Inflammatory macrophage treated with lipopolysaccharide for 1 hour (primary cell): ENCODE measurements around the gene SLC22A31.

ENCODE experiments used
- DNase-seq, 2 donors: peaks; one replicate each; pipeline ENCODE4 v3.0.0-alpha.2; 2020 to 2022

Gene SLC22A31

DNA sequence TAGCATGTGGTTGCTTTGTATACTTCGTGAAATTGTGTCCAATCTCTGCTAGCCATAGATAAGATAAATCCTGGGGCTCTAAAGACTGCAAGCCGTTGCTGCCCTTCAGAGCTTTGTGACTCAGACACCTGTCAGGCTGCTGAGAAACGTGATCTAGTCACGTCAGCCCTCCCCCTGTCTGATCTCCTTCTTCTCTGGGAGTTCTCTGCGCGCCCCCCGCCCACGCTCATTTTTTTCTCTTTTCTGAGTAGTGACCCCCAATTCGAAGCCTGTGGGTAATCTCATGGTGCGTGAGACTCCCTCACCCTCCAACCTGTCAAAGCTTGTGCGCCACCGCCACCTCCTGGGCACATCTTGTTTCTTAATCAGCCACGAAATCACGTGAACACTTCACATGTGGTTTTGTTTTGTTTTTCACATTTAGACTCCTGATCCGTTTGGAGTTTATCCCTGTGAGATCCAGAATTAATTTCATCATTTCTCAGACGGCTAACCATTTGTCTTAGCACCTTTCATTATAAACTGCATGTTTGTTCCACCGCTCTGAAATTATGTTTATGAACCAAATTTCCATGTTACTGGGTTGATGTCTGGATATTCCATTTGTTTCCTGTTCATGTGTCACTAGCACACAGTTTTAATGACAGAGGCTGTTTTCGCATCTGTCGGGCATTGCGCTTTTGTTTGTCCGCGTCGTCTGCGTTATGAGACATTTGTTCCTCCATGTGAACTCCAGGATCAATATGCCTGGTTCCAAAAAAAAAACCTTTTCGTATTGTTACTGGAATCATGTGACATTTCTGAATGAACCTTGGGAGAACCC is 16.2 kb upstream of the SLC22A31 start:
- DNase-seq, result peak; percentile 65 to 89

DNA sequence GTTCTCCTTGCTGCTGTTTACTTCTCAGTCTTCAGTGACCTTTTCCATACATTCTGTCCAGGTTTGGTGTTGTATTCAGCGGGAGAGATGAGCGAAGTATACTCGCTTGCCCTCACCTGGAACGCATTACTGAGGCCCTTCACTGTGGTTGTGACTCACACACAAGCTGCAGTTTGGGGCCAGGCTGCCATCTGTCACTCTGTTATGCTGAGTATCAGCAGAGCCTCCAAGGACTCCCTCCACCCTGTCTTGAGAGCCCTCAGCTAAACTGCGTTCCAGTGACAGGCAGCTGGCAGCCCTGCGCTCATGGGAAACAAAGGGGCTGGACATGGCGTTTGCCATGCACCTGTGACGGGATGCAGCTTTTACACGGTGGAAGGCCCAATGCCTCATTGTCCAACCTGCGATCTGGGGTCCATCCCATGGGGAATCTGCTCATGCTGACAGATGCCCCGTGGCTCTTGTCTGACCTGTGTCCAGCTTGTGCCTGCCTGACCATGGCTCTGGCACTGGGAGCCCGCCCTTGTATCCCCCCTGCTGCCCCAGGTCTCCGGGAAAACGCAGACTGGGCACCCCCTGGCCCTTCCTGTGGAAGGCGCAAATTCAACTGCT is 10.7 kb upstream of the SLC22A31 start:
- no peak for DNase-seq

DNA sequence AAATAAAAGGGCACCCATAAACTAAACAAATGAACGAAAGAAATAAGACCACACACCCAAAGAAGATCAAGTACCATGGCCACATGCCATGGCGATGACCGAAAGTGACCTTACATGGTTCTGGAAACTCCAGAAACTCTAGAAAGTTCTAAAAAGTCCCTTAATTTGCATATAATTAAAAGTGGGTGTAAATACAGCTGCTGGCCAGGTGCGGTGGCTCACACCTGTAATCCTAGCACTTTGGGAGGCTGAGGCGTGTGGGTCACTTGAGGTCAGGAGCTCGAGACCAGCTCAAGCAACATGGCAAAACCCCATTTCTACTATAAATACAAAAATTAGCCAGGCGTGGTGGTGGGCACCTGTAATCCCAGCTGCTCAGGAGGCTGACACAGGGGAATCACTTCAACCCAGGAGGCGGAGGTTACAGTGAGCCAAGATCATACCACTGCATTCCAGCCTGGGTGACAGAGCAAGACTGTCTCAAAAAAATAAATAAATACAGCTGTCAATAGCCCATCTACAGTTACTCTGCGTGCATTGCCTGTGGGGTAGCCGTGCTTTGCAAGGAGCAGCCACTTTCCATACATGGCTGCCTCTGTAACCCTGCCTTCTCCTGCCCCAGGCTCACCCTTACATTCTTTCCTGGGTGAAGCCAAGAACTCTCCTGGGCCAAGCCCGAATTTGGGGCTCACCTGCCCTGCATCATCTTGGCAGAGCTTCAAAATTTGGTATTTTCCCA is 10.0 kb upstream of the SLC22A31 start:
- DNase-seq, result no peak

DNA sequence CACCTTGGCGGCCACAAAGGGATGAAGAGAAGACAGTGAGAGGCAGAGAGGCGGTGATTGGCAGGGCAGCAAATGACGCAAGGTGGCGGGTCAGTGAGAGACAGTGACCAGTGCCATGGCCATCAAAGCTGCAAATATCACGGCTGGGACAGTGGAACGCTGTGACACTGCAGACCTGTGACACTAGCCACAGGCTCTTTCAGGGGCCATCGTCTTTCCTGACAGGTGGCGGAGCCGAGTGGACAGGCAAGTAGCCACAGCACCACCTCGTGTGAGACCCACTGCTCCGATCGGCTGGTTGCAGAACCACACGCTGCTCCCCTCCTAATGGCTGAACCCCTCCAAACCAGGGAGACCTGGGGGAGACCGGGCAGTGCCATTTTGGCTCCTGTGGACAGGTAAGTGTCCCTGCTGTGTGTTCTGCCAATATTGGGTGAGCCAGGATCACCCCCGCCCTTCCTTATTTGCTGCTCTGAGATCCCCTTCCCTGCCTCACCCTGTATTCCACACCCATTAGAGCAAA is 9.2 kb upstream of the SLC22A31 start:
- no peak for DNase-seq

DNA sequence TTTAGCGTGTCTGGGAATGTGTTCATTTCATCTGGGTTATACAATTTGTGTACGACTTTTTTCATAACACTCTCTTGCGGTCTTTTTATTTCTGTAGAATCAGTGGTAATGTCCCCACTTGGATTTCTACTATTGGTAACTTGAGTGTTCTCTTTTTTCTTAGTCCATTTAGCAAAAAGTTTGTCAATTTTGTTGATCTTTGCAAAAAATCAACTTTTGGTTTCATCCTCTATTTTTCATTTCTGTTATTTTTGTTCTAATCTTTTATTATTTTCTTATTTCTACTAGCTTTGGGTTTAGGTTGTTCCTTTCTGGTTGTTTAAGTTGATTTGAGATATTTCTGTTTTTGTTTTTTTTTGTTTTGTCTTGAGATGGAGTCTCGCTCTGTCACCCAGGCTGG is 7.7 kb upstream of the SLC22A31 start:
- DNase-seq, result no peak

DNA sequence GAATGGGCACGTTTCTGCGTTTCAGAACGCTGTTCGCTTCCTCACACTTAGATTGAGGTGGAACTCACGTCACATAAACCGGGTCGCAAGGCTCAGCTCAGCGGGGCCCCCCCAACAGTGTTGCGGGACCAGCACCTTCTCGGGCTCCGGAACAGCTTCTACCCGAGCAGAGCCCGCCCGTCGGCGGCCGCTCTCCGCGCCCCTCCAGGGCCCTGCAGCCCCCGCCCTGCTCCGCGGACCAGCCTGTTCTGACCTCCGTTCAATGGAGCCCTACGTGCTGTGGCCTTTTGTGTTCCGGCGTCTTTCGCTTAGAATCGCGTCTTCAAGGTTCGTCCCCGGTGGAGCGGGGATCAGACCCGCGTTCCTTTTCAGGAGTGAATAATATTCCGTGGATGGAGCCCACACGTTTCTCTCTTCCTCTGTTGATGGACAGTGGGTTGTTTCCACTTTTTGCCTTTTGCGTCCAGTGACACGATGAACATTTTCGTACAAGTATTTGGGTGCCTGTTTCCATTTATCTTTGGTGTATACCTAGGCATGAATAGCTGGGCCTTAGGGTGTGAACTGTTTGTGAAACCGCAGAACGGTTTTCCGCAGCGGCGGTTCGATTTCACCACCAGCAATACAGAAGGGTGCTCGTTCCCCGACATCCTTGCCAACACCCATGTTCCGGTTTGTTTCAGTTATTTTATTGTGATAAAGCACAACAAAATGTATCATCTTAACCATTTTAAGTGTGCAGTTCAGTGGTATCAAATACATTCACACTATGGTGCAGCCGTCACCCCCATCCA is 2.3 kb upstream of the SLC22A31 start:
- no peak for DNase-seq

DNA sequence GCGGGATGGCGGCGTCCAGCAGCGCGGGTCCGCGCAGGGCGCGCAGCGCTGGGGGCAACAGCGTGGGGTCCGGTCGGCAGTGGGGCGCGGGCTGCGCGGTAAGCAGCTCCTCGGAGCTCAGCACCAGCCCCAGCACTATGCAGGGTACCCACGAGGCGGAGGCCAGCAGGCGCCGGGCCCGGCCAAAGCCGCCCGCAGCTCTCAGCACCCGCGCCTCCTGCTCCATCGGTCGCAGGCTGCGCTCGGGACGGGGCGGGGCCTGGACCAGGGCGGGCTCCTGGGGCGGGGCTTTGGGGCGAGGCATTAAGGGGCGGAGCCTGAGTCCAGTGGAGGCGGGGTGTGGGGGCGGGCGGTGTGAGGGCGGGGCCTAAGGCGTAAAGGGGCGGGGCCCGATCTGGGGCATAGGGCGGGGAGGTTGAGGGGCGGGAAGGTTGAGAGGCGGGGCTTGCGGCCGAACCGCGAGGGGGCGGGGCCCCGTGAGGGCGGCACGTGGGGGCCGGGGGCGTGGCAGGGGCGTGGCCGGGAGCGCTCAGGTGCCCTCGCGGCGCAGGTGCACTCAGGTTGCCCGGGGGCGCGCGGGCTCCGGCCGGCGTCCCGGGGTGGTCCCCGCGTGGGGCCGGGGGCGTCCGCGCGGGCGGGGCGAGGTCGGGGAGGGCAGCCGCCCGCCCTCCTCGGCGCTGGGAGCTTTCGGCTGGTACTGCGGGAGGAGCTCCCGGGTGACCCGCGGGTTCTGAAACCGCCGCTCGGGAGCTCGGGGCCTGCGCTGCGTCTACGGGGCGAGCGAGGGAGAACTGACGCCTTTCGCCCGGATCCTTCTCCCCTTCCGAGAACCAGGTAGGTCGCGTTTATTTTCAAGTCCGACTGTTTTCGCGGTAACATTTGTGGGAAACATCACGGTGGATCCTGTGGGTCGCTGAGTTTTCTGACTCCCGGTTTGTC is 1.4 kb upstream of the SLC22A31 start:
- DNase-seq, result peak; percentile 38 to 81

DNA sequence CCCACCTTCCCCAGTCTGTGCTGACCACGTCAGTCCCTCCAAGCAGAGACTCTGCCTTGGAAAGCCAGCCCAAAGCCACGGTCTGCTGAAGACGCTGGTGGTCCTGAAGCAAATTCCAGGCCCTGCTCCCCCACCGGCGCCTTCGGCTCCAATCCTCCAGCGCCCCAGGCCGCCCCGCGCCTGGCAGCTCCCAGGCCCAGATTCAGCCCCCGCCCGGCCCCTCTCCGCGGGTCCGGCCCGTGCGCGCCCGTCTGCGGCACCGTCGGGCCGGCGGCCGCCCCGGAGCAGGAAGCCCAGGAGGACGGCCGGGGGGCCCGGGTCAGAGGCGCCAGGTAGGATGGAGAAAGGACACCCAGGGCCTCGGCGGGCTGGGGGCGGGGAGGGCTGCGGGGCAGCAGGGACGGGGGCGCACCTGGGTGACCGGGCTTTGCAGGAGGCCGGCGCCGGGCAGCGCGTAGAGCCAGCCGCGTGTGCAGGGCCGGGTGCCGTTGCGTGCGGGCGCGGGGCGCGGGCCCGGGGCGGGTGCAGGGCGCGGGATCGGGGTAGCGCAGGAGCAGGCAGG is 594 bp upstream of the SLC22A31 start:
- DNase-seq, result no peak

DNA sequence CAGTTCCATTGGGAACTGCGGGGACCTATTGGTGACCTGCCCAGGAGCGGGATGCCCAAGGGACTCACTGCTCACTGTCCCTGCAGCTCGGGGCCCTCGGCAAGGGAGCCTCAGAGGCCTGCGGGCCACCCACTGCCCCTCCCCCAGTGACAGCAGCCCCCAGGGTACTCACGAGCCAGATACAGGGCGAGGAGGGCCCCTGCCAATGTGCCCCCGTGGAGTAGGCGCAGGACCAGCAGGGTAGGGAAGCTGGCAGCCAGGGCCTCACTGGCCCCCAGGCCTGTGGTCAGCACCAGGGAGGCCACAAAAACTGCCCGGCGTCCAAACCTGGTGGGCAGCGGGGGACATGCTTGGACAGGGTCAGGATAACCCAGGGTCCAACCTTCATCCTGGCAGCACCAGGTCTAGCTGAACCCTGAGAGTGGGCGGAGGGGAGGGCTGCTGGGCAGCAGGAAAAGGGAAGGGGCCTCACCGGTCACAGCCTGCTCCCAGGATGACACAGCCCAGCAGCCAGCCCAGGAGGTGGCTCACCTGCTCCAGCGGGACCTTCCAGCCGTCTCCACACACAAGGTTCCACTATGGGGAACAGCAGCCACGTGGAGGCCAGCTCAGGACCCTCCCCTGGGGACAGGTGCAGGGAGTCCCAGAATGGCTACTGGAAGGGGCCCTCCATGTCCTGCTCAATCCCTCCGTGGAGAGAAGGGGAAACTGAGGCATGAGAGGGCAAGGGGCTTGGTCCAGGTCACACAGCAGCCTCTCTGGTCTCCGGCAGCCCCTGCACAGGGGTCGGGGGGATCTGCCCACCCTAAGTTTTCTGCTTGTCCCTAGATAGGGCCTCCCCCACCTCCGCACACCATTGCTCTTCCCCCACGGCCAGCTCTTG is 855 bp downstream of the SLC22A31 start:
- DNase-seq, result no peak

DNA sequence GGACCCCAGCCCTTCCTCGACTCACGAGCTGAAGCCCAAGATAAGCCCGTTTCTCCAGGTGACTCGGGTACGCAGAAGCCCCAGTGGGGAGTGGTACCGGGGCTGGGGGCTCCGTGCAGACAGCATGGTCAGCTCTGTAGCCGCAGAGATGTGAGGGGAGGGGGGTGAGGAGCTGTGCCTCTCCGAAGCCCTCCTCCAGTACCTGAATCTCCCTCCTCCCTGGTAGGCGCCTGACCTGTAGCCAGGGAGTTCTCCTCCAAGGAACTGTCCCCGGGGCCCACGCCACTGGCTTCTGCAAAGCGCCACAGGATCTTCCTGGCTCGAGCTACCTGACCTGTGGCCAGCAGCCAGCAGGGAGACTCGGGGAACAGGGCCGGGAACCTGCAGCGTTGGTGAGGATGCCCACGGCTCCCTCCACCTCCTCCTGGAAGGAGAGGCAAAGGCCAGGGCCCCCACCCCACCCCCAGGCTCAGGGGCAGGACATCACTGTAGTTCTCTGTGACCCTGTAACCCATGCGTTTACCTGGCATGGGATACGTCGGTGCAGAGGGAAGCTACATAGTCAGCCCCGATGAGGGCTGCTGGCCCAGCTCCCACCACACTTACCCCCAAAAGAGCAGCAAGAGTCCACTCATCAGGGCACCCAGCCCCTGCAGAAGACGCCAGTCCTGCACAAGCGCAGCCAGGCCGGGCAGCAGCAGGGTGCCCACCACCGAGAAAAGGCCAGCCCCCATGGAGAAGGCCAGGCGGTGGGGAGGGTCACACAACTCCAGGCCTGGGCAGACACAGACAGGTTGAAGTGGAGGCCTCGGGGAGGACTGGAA is 1.7 kb downstream of the SLC22A31 start:
- no peak for DNase-seq

DNA sequence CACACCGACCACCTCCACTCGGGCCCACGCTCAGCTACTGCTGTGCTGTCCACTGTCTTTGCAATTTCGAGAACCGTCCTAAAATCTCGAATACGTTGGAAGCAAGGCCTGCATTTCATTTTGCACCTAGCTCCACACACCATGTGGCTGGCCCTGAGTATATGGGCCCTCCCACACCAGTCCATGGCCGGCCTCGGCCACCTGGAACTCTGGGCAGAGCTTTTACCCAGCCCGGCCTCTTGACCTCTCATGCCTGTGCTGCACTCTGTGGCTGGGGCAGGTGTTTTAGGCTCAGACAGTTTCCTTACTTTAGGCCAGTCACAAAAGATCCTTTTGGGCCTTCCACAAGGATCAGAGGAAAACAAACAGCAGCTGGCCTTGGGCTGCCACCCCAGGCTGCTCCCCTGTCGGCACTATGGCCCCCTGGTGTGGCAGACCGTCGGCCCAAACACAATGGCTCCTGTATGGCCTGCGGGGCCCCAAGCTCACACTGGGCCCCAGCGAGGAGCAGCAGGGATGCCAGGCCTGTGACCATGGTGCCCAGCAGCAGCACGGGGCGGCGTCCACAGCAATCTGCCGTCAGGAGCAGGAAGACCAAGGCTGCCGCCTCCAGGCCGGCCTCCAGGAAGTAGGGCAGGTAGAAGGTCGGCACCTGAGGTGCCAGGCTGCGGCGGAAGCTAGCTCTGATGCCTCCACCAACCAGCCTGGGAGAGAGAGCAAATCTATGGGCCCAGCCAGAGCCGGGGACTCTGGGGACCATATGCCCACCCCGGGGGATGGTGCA is 2.5 kb downstream of the SLC22A31 start:
- no peak for DNase-seq

DNA sequence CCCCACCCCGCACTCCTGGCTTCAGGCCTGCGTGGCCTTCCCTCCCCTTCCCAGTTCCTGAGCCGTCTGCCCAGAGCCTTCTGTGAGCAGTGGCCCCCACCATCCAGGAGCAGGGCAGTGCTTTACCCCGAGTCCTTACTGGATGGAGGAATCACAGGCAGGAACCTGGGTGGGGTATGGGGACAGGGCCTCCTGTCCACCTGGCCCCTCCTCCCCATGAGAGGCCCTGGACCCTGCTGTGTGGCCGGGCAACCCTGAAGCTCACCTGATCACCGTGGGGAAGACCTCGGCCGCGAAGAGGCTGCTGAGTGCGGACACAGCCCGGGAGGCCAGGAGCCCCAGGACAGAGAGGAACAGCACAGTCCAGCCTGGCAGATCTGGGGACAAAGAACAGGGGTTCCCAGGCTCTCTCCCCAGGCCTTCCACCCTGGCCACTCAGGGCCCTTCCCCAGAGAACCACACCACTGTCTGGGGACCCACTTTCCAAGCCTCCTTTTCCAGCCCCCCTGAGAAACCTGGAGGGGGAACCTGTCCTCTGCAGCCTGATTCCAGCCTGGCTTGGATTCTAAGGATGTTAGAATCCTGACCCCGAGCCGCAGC is 3.2 kb downstream of the SLC22A31 start:
- DNase-seq, result no peak

DNA sequence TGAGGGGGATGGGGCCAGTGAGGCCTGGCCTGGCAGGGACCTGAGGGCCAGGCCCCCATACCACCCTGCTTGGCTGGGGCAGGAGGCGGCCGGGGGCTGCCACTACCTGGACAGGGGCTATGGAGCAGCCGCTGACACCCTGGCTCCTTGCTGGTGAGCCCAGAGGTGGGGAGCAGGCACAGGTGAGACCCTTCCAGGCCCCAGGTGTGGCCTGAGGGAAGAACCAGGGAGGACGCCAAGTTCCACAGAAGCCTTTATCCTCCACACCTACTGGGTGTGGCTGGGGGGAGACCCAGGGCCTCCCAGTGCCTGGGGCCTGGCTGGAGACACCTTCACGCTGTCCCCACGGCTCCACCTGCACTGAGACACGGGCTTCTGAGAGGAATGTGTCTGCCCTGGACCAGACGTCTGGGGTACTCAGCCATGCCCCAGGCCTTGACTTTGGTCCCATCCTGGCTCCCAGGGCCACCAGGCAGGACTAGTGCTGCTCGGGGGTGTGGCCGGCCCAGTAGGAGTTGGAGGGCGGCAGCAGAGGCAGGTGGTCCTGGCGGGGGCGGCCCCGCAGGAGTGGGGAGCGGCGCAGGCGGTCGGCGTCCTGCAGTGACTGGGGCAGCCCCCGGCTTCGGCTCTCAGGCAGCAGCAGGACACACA is 4.7 kb downstream of the SLC22A31 start:
- no peak for DNase-seq

DNA sequence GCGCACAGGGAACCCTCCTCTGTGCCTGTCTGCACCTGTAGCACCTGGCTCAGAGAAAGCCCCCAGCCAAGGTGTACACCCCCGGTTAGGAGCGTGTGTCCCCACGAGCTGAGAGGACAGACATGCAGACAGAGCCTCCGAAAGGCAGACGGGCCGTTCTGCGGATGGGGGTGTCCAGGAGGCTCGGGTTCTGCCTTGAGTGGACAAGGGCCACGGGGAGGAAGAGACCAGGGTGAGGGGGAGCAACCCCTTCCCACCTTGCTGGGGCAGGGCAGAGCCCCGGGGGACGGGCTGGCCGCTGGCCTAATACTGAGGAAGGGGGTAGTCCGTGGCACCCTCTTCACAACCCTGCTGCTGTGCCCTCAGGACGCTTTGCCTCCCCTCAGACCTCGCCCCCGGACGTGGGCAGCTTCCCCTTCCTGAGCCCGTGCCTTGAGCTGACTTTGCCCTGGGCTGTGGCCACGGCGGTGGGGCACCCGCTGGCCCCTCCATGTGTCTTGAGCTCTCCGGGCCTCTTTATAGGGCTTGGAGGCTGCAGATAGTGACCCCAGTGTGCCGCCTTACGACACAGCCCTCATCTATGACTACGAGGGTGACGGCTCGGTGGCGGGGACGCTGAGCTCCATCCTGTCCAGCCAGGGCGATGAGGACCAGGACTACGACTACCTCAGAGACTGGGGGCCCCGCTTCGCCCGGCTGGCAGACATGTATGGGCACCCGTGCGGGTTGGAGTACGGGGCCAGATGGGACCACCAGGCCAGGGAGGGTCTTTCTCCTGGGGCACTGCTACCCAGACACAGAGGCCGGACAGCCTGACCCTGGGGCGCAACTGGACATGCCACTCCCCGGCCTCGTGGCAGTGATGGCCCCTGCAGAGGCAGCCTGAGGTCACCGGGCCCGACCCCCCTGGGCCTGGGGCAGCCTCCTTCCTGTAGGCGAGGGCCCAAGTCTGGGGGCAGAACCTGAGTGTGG is 5.7 kb downstream of the SLC22A31 start:
- no peak for DNase-seq

DNA sequence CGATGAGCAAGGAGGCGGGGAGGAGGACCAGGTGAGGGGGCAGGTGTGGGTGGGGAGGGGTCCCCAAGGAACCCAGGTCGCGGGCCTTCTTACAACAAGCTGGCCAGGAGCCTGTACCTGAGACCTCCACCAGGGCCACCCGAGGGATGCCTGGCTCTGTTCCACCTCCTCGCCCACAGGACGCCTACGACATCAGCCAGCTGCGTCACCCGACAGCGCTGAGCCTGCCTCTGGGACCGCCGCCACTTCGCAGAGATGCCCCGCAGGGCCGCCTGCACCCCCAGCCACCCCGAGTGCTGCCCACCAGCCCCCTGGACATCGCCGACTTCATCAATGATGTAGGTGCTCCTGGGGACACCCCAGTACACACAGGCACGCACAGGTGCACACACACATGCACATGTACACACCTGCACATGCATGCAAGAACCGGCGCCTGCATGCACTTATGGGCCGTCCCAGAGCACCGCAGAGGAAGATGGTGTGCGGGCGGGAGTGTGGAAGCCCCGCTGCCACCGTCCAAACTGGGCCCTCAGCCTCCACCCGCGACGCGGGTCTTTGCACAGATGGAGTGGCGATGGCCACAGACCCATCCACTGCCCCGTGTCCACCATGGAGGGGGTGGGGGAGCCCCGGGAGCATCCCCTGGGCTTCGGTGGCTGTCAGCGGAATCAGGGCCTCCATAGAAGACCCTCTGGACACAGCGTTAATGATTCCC is 6.6 kb downstream of the SLC22A31 start:
- no peak for DNase-seq
